ENCODE measurements around the gene USP9Y.

Gene USP9Y

GRCh38 chrY:12710460-12710859, 9.4 kb downstream of the USP9Y start:
- Histone ChIP-seq H3K27me3 (ENCODE audit: control insufficient read depth in 1 of 2, insufficient read depth in 2 of 2, low read length in 2 of 2) (no peaks in the 10 kb centered on the region), H3K9me3 (ENCODE audit: control insufficient read depth in 2 of 2, low read length in 2 of 2) (no peaks in the 10 kb centered on the region), H3K4me1 (ENCODE audit: control insufficient read depth, insufficient read depth, low read length) (no peaks in the 10 kb centered on the region), H3K9ac (ENCODE audit: low read length in 2 of 2) (no peak overlapping the region), H3K4me3 (ENCODE audit: low read length in 2 of 2) (no peak overlapping the region), H3K27ac (ENCODE audit: low read length) (no peak overlapping the region), H3K36me3 (ENCODE audit: control insufficient read depth in 2 of 2, insufficient read depth in 2 of 2, low read length in 2 of 2) (no peaks in the 10 kb centered on the region)

GRCh38 chrY:12715376-12715775, 14.3 kb downstream of the USP9Y start:
- H3K27me3 ChIP-seq (ENCODE audit: control insufficient read depth in 1 of 2, insufficient read depth in 2 of 2, low read length in 2 of 2), result no peaks in the 10 kb centered on the region
- H3K9ac ChIP-seq (ENCODE audit: low read length in 2 of 2), result no peak overlapping the region
- H3K4me3 ChIP-seq (ENCODE audit: low read length in 2 of 2), result no peak overlapping the region
- no peaks in the 10 kb centered on the region for H3K36me3 ChIP-seq (ENCODE audit: control insufficient read depth in 2 of 2, insufficient read depth in 2 of 2, low read length in 2 of 2)
- no peaks in the 10 kb centered on the region for H3K4me1 ChIP-seq (ENCODE audit: control insufficient read depth, insufficient read depth, low read length)
- no peaks in the 10 kb centered on the region for H3K9me3 ChIP-seq (ENCODE audit: control insufficient read depth in 2 of 2, low read length in 2 of 2)
- H3K27ac ChIP-seq (ENCODE audit: low read length), result no peak overlapping the region

- no peaks in the 10 kb centered on the region for H3K4me1 ChIP-seq (ENCODE audit: control insufficient read depth, insufficient read depth, low read length)
- H3K4me3 ChIP-seq (ENCODE audit: low read length in 2 of 2), result no peak overlapping the region
- H3K27me3 ChIP-seq (ENCODE audit: control insufficient read depth in 1 of 2, insufficient read depth in 2 of 2, low read length in 2 of 2), result no peaks in the 10 kb centered on the region
- no peak overlapping the region for H3K9ac ChIP-seq (ENCODE audit: low read length in 2 of 2)
- peaks cover 0 to 3% of the 10 kb centered on the region in 2 donors for H3K36me3 ChIP-seq (ENCODE audit: control insufficient read depth in 2 of 2, insufficient read depth in 2 of 2, low read length in 2 of 2)
- H3K27ac ChIP-seq (ENCODE audit: low read length), result no peak overlapping the region
- no peaks in the 10 kb centered on the region for H3K9me3 ChIP-seq (ENCODE audit: control insufficient read depth in 2 of 2, low read length in 2 of 2)
Observed at GRCh38 chrY:12729746-12730145, 28.7 kb downstream of the USP9Y start.

- H3K9me3 ChIP-seq (ENCODE audit: control insufficient read depth in 2 of 2, low read length in 2 of 2), result no peaks in the 10 kb centered on the region
- no peaks in the 10 kb centered on the region for H3K4me1 ChIP-seq (ENCODE audit: control insufficient read depth, insufficient read depth, low read length)
- H3K9ac ChIP-seq (ENCODE audit: low read length in 2 of 2), result no peak overlapping the region
- no peak overlapping the region for H3K4me3 ChIP-seq (ENCODE audit: low read length in 2 of 2)
- H3K27ac ChIP-seq (ENCODE audit: low read length), result no peak overlapping the region
- H3K36me3 ChIP-seq (ENCODE audit: control insufficient read depth in 2 of 2, insufficient read depth in 2 of 2, low read length in 2 of 2), result no peaks in the 10 kb centered on the region
- H3K27me3 ChIP-seq (ENCODE audit: control insufficient read depth in 1 of 2, insufficient read depth in 2 of 2, low read length in 2 of 2), result no peaks in the 10 kb centered on the region
Observed at GRCh38 chrY:12733625-12734024, 32.6 kb downstream of the USP9Y start.

- Histone ChIP-seq H3K9me3 (ENCODE audit: control insufficient read depth in 2 of 2, low read length in 2 of 2) (no peaks in the 10 kb centered on the region), H3K27me3 (ENCODE audit: control insufficient read depth in 1 of 2, insufficient read depth in 2 of 2, low read length in 2 of 2) (no peaks in the 10 kb centered on the region), H3K36me3 (ENCODE audit: control insufficient read depth in 2 of 2, insufficient read depth in 2 of 2, low read length in 2 of 2) (no peaks in the 10 kb centered on the region), H3K27ac (ENCODE audit: low read length) (no peak overlapping the region), H3K9ac (ENCODE audit: low read length in 2 of 2) (no peak overlapping the region), H3K4me3 (ENCODE audit: low read length in 2 of 2) (no peak overlapping the region), H3K4me1 (ENCODE audit: control insufficient read depth, insufficient read depth, low read length) (no peaks in the 10 kb centered on the region)
Observed at GRCh38 chrY:12734051-12734450, 33.0 kb downstream of the USP9Y start.

- Histone ChIP-seq H3K9ac (ENCODE audit: low read length in 2 of 2) (no peak overlapping the region), H3K27ac (ENCODE audit: low read length) (no peak overlapping the region), H3K36me3 (ENCODE audit: control insufficient read depth in 2 of 2, insufficient read depth in 2 of 2, low read length in 2 of 2) (peaks cover 0 to 5% of the 10 kb centered on the region in 2 donors), H3K4me3 (ENCODE audit: low read length in 2 of 2) (no peak overlapping the region), H3K27me3 (ENCODE audit: control insufficient read depth in 1 of 2, insufficient read depth in 2 of 2, low read length in 2 of 2) (no peaks in the 10 kb centered on the region), H3K4me1 (ENCODE audit: control insufficient read depth, insufficient read depth, low read length) (no peaks in the 10 kb centered on the region), H3K9me3 (ENCODE audit: control insufficient read depth in 2 of 2, low read length in 2 of 2) (no peaks in the 10 kb centered on the region)
Observed at GRCh38 chrY:12741414-12741813, 40.4 kb downstream of the USP9Y start.

- H3K27me3 ChIP-seq (ENCODE audit: control insufficient read depth in 1 of 2, insufficient read depth in 2 of 2, low read length in 2 of 2), result no peaks in the 10 kb centered on the region
- no peaks in the 10 kb centered on the region for H3K9me3 ChIP-seq (ENCODE audit: control insufficient read depth in 2 of 2, low read length in 2 of 2)
- no peak overlapping the region for H3K9ac ChIP-seq (ENCODE audit: low read length in 2 of 2)
- no peak overlapping the region for H3K4me3 ChIP-seq (ENCODE audit: low read length in 2 of 2)
- H3K36me3 ChIP-seq (ENCODE audit: control insufficient read depth in 2 of 2, insufficient read depth in 2 of 2, low read length in 2 of 2), result peaks cover 0 to 5% of the 10 kb centered on the region in 2 donors
- H3K27ac ChIP-seq (ENCODE audit: low read length), result no peak overlapping the region
- H3K4me1 ChIP-seq (ENCODE audit: control insufficient read depth, insufficient read depth, low read length), result no peaks in the 10 kb centered on the region
Observed at GRCh38 chrY:12742725-12743124, 41.7 kb downstream of the USP9Y start.

GRCh38 chrY:12744091-12744490, 43.1 kb downstream of the USP9Y start:
- H3K9ac ChIP-seq (ENCODE audit: low read length in 2 of 2), result no peak overlapping the region
- no peaks in the 10 kb centered on the region for H3K4me1 ChIP-seq (ENCODE audit: control insufficient read depth, insufficient read depth, low read length)
- H3K27ac ChIP-seq (ENCODE audit: low read length), result no peak overlapping the region
- H3K4me3 ChIP-seq (ENCODE audit: low read length in 2 of 2), result no peak overlapping the region
- H3K36me3 ChIP-seq (ENCODE audit: control insufficient read depth in 2 of 2, insufficient read depth in 2 of 2, low read length in 2 of 2), result peaks cover 0 to 5% of the 10 kb centered on the region in 2 donors
- H3K9me3 ChIP-seq (ENCODE audit: control insufficient read depth in 2 of 2, low read length in 2 of 2), result no peaks in the 10 kb centered on the region
- H3K27me3 ChIP-seq (ENCODE audit: control insufficient read depth in 1 of 2, insufficient read depth in 2 of 2, low read length in 2 of 2), result no peaks in the 10 kb centered on the region

GRCh38 chrY:12749293-12749692, 48.3 kb downstream of the USP9Y start:
- H3K27me3 ChIP-seq (ENCODE audit: control insufficient read depth in 1 of 2, insufficient read depth in 2 of 2, low read length in 2 of 2), result no peaks in the 10 kb centered on the region
- no peaks in the 10 kb centered on the region for H3K9me3 ChIP-seq (ENCODE audit: control insufficient read depth in 2 of 2, low read length in 2 of 2)
- no peak overlapping the region for H3K27ac ChIP-seq (ENCODE audit: low read length)
- no peak overlapping the region for H3K4me3 ChIP-seq (ENCODE audit: low read length in 2 of 2)
- no peaks in the 10 kb centered on the region for H3K4me1 ChIP-seq (ENCODE audit: control insufficient read depth, insufficient read depth, low read length)
- H3K9ac ChIP-seq (ENCODE audit: low read length in 2 of 2), result no peak overlapping the region
- peaks cover 0 to 2% of the 10 kb centered on the region in 2 donors for H3K36me3 ChIP-seq (ENCODE audit: control insufficient read depth in 2 of 2, insufficient read depth in 2 of 2, low read length in 2 of 2)

GRCh38 chrY:12752856-12753255, 51.8 kb downstream of the USP9Y start:
- Histone ChIP-seq H3K36me3 (ENCODE audit: control insufficient read depth in 2 of 2, insufficient read depth in 2 of 2, low read length in 2 of 2) (no peaks in the 10 kb centered on the region), H3K4me3 (ENCODE audit: low read length in 2 of 2) (no peak overlapping the region), H3K4me1 (ENCODE audit: control insufficient read depth, insufficient read depth, low read length) (no peaks in the 10 kb centered on the region), H3K9me3 (ENCODE audit: control insufficient read depth in 2 of 2, low read length in 2 of 2) (no peaks in the 10 kb centered on the region), H3K27ac (ENCODE audit: low read length) (no peak overlapping the region), H3K9ac (ENCODE audit: low read length in 2 of 2) (no peak overlapping the region), H3K27me3 (ENCODE audit: control insufficient read depth in 1 of 2, insufficient read depth in 2 of 2, low read length in 2 of 2) (no peaks in the 10 kb centered on the region)

- no peaks in the 10 kb centered on the region for H3K27me3 ChIP-seq (ENCODE audit: control insufficient read depth in 1 of 2, insufficient read depth in 2 of 2, low read length in 2 of 2)
- H3K4me1 ChIP-seq (ENCODE audit: control insufficient read depth, insufficient read depth, low read length), result no peaks in the 10 kb centered on the region
- H3K9me3 ChIP-seq (ENCODE audit: control insufficient read depth in 2 of 2, low read length in 2 of 2), result no peaks in the 10 kb centered on the region
- no peak overlapping the region for H3K9ac ChIP-seq (ENCODE audit: low read length in 2 of 2)
- H3K36me3 ChIP-seq (ENCODE audit: control insufficient read depth in 2 of 2, insufficient read depth in 2 of 2, low read length in 2 of 2), result no peaks in the 10 kb centered on the region
- H3K4me3 ChIP-seq (ENCODE audit: low read length in 2 of 2), result no peak overlapping the region
- H3K27ac ChIP-seq (ENCODE audit: low read length), result no peak overlapping the region
Observed at GRCh38 chrY:12756021-12756420, 55.0 kb downstream of the USP9Y start.

Measured in stomach smooth muscle (tissue), 2 donors.